OCI-LY1 (cell line): Measurements from ENCODE around the gene IMPACT.

ENCODE experiments used
- H2AFZ ChIP-seq: fragments of 200-600 bp; sonication (generic), shearing (Covaris generic); 2 replicates; pipeline ENCODE4 v1.6.0; 2014; ENCODE audit warnings: antibody characterized with exemption, mild to moderate bottlenecking, low read length
- H3F3A ChIP-seq: fragments of 200-600 bp; sonication (generic), shearing (Covaris generic); 2 replicates; pipeline ENCODE4 v1.6.0; 2014; ENCODE audit warnings: mild to moderate bottlenecking, antibody characterized with exemption, low read length, moderate library complexity; ENCODE audit not compliant: insufficient read depth
- H3K27ac ChIP-seq: fragments of 200-600 bp; sonication (generic); 2 replicates; pipeline ENCODE4 v1.5.1; 2014; ENCODE audit warnings: low read length, mixed run types, mild to moderate bottlenecking, low read depth; ENCODE audit not compliant: poor library complexity, severe bottlenecking
- H3K27me3 ChIP-seq: fragments of 200-600 bp; sonication (generic); 2 replicates; pipeline ENCODE4 v1.6.0; 2014; ENCODE audit warnings: antibody characterized with exemption, mild to moderate bottlenecking, low read length, moderate library complexity; ENCODE audit not compliant: insufficient read depth
- H3K36me3 ChIP-seq: fragments of 200-600 bp; sonication (generic); 2 replicates; pipeline ENCODE4 v1.6.1; 2014; ENCODE audit warnings: mild to moderate bottlenecking, antibody characterized with exemption, low read length, moderate library complexity, mixed read lengths; ENCODE audit not compliant: insufficient read depth
- H3K4me1 ChIP-seq: fragments of 200-600 bp; sonication (generic); 2 replicates; pipeline ENCODE4 v1.5.1; 2014; ENCODE audit warnings: mild to moderate bottlenecking, low read length, moderate library complexity; ENCODE audit not compliant: insufficient read depth, severe bottlenecking
- H3K4me2 ChIP-seq: fragments of 200-600 bp; sonication (generic), shearing (Covaris generic); 2 replicates; pipeline ENCODE4 v1.6.1; 2014; ENCODE audit warnings: low read length
- H3K4me3 ChIP-seq: fragments of 200-600 bp; sonication (generic); 2 replicates; pipeline ENCODE4 v1.5.1; 2014; ENCODE audit warnings: low read length, low read depth, mild to moderate bottlenecking, mixed read lengths; ENCODE audit not compliant: poor library complexity, severe bottlenecking
- H3K79me2 ChIP-seq: fragments of 200-600 bp; shearing (Covaris generic); 2 replicates; pipeline ENCODE4 v1.6.1; 2016; ENCODE audit warnings: mixed run types, low read length, mixed read lengths; ENCODE audit not compliant: insufficient read depth
- H3K9ac ChIP-seq: fragments of 200-600 bp; sonication (generic), shearing (Covaris generic); 2 replicates; pipeline ENCODE4 v1.6.1; 2014; ENCODE audit warnings: mild to moderate bottlenecking, low read length, mixed read lengths
- H3K9me2 ChIP-seq: fragments of 200-600 bp; sonication (generic), shearing (Covaris generic); 2 replicates; pipeline ENCODE4 v1.6.1; 2014; ENCODE audit warnings: low read depth, mild to moderate bottlenecking, low read length, mixed read lengths
- H3K9me3 ChIP-seq: fragments of 200-600 bp; shearing (Covaris generic); 2 replicates; pipeline ENCODE4 v1.6.1; 2014; ENCODE audit warnings: low read length, mixed read lengths
- H4K20me1 ChIP-seq: fragments of 200-600 bp; sonication (generic), shearing (Covaris generic); 2 replicates; pipeline ENCODE4 v1.6.0; 2016; ENCODE audit warnings: mild to moderate bottlenecking, low read length; ENCODE audit not compliant: insufficient read depth
- CTCF ChIP-seq: fragments of 200-600 bp; sonication (generic), shearing (Covaris generic); IDR thresholded peaks from 2 replicates; pipeline ENCODE4 v1.5.1; 2017; ENCODE audit warnings: mild to moderate bottlenecking, antibody characterized with exemption, low read length, moderate library complexity, mixed read lengths
- EZH2 ChIP-seq: fragments of 200-600 bp; sonication (generic), shearing (Covaris generic); IDR thresholded peaks from 2 replicates; pipeline ENCODE4 v1.8.0; 2017; ENCODE audit warnings: borderline replicate concordance, mixed run types, mild to moderate bottlenecking, antibody characterized with exemption, low read length, moderate library complexity, mixed read lengths

The IMPACT gene

GRCh38 chr18:24447961-24448360 lies 21.5 kb downstream of the IMPACT start:
- no peaks in the 10 kb centered on the region for H3K4me1 ChIP-seq

GRCh38 chr18:24456549-24456948 lies 30.1 kb downstream of the IMPACT start:
- no peaks in the 10 kb centered on the region for H3K79me2 ChIP-seq
- no peaks in the 10 kb centered on the region for H3K9me2 ChIP-seq
- no peaks in the 10 kb centered on the region for H3K9me3 ChIP-seq
- H4K20me1 ChIP-seq = no peaks in the 10 kb centered on the region
- no peak overlapping the region for H3K27ac ChIP-seq
- H3K4me1 ChIP-seq = no peaks in the 10 kb centered on the region
- H3K36me3 ChIP-seq = no peaks in the 10 kb centered on the region
- TF ChIP-seq EZH2 (no peak), CTCF (no peak)
- no peak overlapping the region for H3K4me3 ChIP-seq
- no peak overlapping the region for H3K9ac ChIP-seq
- no peaks in the 10 kb centered on the region for H3K27me3 ChIP-seq
- H3F3A ChIP-seq = no peaks in the 10 kb centered on the region
- H2AFZ ChIP-seq = no peak overlapping the region
- no peak overlapping the region for H3K4me2 ChIP-seq

More at GRCh38 chr18:24447961-24448360, 21.5 kb downstream of the IMPACT start:
- TF ChIP-seq EZH2 (no peak), CTCF (no peak)
- Histone ChIP-seq H3K79me2 (no peaks in the 10 kb centered on the region), H3K4me2 (no peak overlapping the region), H3K9me3 (no peaks in the 10 kb centered on the region), H3K9me2 (no peaks in the 10 kb centered on the region), H3F3A (no peaks in the 10 kb centered on the region), H2AFZ (no peak overlapping the region), H3K36me3 (no peaks in the 10 kb centered on the region), H3K27me3 (no peaks in the 10 kb centered on the region), H3K9ac (no peak overlapping the region), H3K27ac (no peak overlapping the region), H3K4me3 (no peak overlapping the region), H4K20me1 (no peaks in the 10 kb centered on the region)

GRCh38 chr18:24459772-24460171 lies 33.3 kb downstream of the IMPACT start:
- no peaks in the 10 kb centered on the region for H3K9me3 ChIP-seq
- H3K4me1 ChIP-seq = no peaks in the 10 kb centered on the region
- no peaks in the 10 kb centered on the region for H4K20me1 ChIP-seq
- no peaks in the 10 kb centered on the region for H3K9me2 ChIP-seq
- TF ChIP-seq CTCF (no peak), EZH2 (no peak)
- no peaks in the 10 kb centered on the region for H3K36me3 ChIP-seq
- no peaks in the 10 kb centered on the region for H3K79me2 ChIP-seq
- no peak overlapping the region for H3K27ac ChIP-seq
- no peak overlapping the region for H2AFZ ChIP-seq
- no peaks in the 10 kb centered on the region for H3K27me3 ChIP-seq
- no peak overlapping the region for H3K9ac ChIP-seq
- no peak overlapping the region for H3K4me3 ChIP-seq
- H3K4me2 ChIP-seq = no peak overlapping the region
- H3F3A ChIP-seq = no peaks in the 10 kb centered on the region
